ENCODE data around the gene CDC25B.

The CDC25B gene

DNA sequence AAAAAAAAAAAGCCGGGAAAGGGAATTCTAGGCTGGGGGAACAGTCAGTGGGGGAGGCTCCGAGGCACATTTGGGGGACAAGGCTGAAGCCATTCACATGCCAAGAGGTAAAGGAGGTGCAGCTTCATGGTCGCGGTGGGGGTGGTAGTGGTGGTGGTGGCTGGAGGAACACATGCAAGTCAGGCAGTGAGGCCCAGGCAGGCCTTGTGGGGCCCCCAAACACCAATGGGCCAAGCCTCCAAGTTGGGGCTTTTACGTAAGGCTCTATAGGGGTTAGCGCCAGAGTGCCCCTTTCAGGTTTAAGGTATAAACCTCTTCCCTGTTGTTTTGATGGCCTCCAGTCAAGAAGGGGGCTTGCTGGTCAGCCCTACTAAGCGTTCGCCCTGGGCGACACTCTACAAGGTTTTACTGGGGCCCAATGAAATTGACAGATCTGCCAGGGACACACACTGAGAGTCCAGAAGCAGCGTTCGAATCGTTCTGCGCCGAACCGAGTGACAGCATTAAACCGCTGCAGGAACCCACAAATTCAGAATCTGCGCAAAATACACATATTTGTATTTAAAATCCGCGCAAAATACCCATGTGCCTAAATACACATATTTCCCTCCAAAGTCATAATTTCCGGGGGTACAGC lies 23.4 kb downstream of the CDC25B start:
- Histone ChIP-seq H3K36me3 (ENCODE audit: control insufficient read depth in 4 of 4, insufficient read depth in 4 of 4, low read length in 3 of 4) (peaks cover 2 to 24% (median 13%) of the 10 kb centered on the region in 4 experiments), H3K4me1 (ENCODE audit: control extremely low read depth in 1 of 4, control insufficient read depth in 4 of 4, insufficient read depth in 4 of 4, low read length in 3 of 4) (peaks cover 3 to 28% (median 18%) of the 10 kb centered on the region in 4 experiments), H3K27ac (ENCODE audit: insufficient read depth in 1 of 2, low read depth in 1 of 2, low read length in 2 of 2, poor library complexity in 1 of 2, severe bottlenecking in 2 of 2) (peak overlapping the region; percentile 96 to 99), H3K4me3 (ENCODE audit: control insufficient read depth in 1 of 7, extremely low read depth in 1 of 7, insufficient read depth in 4 of 7, low read depth in 2 of 7, low read length in 6 of 7) (peak overlapping the region; percentile 88 to 96 (median 92)), H3K27me3 (replicated peaks in 2 of 5; ENCODE audit: control insufficient read depth in 4 of 5, insufficient read depth in 5 of 5, low read length in 4 of 5) (no peaks in the 10 kb centered on the region), H3K9me3 (ENCODE audit: control extremely low read depth in 1 of 5, control insufficient read depth in 4 of 5, insufficient read depth in 2 of 5, low read depth in 1 of 5, low read length in 4 of 5) (no peaks in the 10 kb centered on the region)
- ChIA-PET POLR2A (interaction anchor here (0.9 to 1.3 kb wide), 2 partner anchors 32 to 36 kb away, joined by 3 to 7 read pairs; partner anchors contain the start of gene CENPB), CTCF (interaction anchor here (0.8 to 12.9 kb wide), 18 partner anchors 7 to 61 kb away, joined by 3 to 127 read pairs (median 4); partner anchors contain the start of genes ADISSP, CENPB and SPEF1)
- peak in 2 of 3 donors; percentile 31 to 56 for DNase-seq
- WGBS (ENCODE audit: insufficient coverage), result 72% methylated on average over 19 of the region's 20 CpGs

DNA sequence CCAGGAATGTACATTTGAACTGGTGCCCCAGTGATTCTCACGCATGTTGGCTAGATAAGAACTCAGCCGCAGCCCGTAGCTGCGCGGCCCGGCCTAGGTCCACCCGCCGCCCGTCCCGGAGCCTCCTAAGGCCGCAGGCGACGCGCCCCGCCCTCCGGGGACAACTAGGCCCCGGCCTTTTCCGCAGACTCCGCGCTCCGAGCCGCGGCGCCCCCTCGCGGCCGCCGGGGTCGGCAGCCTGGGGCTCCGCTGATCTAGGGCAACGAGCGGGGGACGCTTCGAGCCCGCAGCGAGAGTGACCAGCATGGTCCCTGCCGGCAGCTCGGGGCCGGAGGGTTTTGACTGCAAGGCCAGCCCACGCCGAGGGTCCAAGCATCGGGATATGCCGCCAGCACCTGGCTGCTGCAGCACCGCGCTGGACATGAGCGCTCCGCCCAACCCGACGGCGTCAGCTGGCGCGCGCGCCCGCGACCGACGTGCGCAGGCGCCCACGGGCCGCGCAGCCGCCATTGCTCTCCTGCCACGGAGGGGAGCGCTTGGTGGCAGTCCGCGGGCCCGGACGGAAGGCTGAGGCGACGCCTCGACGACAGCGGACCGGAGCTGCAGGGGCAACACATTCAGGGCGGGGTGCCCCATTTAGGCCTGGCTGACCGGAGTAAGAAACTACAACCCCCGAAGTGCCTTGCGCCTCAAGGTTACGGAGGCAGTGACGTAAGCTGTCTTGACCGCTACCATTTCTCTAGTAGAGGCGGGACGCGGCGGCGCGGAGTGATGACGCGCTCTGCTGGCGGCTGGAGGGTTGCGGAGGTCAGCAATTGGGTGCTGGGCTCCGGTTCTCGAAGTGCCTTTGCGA lies 24.2 kb downstream of the CDC25B start, which contains the start of gene AP5S1:
AP5S1 (plus strand) TSS at position 500 of the 853 bp plus-strand sequence. CDS start 1,571 bp downstream, outside the sequence.
- peak; percentile 94 to 95 (median 95) for DNase-seq
- H3K27ac ChIP-seq (ENCODE audit: insufficient read depth in 1 of 2, low read depth in 1 of 2, low read length in 2 of 2, poor library complexity in 1 of 2, severe bottlenecking in 2 of 2), result peak within 1 kb of the TSS; percentile 96 to 99
- under 1% methylated on average over 78 of the region's 96 CpGs for WGBS (ENCODE audit: insufficient coverage)
- H3K4me1 ChIP-seq (ENCODE audit: control extremely low read depth in 1 of 4, control insufficient read depth in 4 of 4, insufficient read depth in 4 of 4, low read length in 3 of 4), result peaks cover 3 to 28% (median 18%) of the 10 kb centered on the region in 4 experiments
- H3K9me3 ChIP-seq (ENCODE audit: control extremely low read depth in 1 of 5, control insufficient read depth in 4 of 5, insufficient read depth in 2 of 5, low read depth in 1 of 5, low read length in 4 of 5), result no peaks in the 10 kb centered on the region
- peaks cover 2 to 28% (median 16%) of the 10 kb centered on the region in 4 experiments for H3K36me3 ChIP-seq (ENCODE audit: control insufficient read depth in 4 of 4, insufficient read depth in 4 of 4, low read length in 3 of 4)
- CTCF ChIA-PET, result interaction anchor here (0.6 to 12.9 kb wide), 20 partner anchors 8 to 192 kb away, joined by 3 to 127 read pairs (median 4); partner anchors contain the start of genes ADISSP, CDC25B, CENPB and SPEF1
- no peaks in the 10 kb centered on the region for H3K27me3 ChIP-seq (replicated peaks in 2 of 5; ENCODE audit: control insufficient read depth in 4 of 5, insufficient read depth in 5 of 5, low read length in 4 of 5)
- POLR2A ChIA-PET, result interaction anchor here (0.9 to 1.3 kb wide), 3 partner anchors 22 to 35 kb away, joined by 3 to 7 read pairs (median 6); partner anchors contain the start of gene CENPB
- H3K4me3 ChIP-seq (ENCODE audit: control insufficient read depth in 1 of 7, extremely low read depth in 1 of 7, insufficient read depth in 4 of 7, low read depth in 2 of 7, low read length in 6 of 7), result peak within 1 kb of the TSS; percentile 88 to 96 (median 92)

GRCh38 chr20:3820901-3821727 lies 25.0 kb downstream of the CDC25B start:
- Histone ChIP-seq H3K27me3 (replicated peaks in 2 of 5; ENCODE audit: control insufficient read depth in 4 of 5, insufficient read depth in 5 of 5, low read length in 4 of 5) (no peaks in the 10 kb centered on the region), H3K4me1 (ENCODE audit: control extremely low read depth in 1 of 4, control insufficient read depth in 4 of 4, insufficient read depth in 4 of 4, low read length in 3 of 4) (peaks cover 3 to 22% (median 15%) of the 10 kb centered on the region in 4 experiments), H3K36me3 (ENCODE audit: control insufficient read depth in 4 of 4, insufficient read depth in 4 of 4, low read length in 3 of 4) (peaks cover 2 to 36% (median 21%) of the 10 kb centered on the region in 4 experiments), H3K9me3 (ENCODE audit: control extremely low read depth in 1 of 5, control insufficient read depth in 4 of 5, insufficient read depth in 2 of 5, low read depth in 1 of 5, low read length in 4 of 5) (no peaks in the 10 kb centered on the region), H3K4me3 (ENCODE audit: control insufficient read depth in 1 of 7, extremely low read depth in 1 of 7, insufficient read depth in 4 of 7, low read depth in 2 of 7, low read length in 6 of 7) (peak overlapping the region; percentile 88 to 96 (median 92)), H3K27ac (ENCODE audit: insufficient read depth in 1 of 2, low read depth in 1 of 2, low read length in 2 of 2, poor library complexity in 1 of 2, severe bottlenecking in 2 of 2) (peak overlapping the region; percentile 96 to 99)
- no peak for DNase-seq
- ChIA-PET POLR2A (interaction anchor here (0.6 to 1.3 kb wide), 3 partner anchors 15 to 34 kb away, joined by 4 to 7 read pairs (median 6); partner anchors contain the start of gene CENPB), CTCF (interaction anchor here (0.6 to 12.9 kb wide), 23 partner anchors 9 to 191 kb away, joined by 3 to 127 read pairs (median 4); partner anchors contain the start of genes ADISSP, CDC25B, CENPB and SPEF1)
- 81% methylated on average over 10 of the region's 20 CpGs for WGBS (ENCODE audit: insufficient coverage)

DNA sequence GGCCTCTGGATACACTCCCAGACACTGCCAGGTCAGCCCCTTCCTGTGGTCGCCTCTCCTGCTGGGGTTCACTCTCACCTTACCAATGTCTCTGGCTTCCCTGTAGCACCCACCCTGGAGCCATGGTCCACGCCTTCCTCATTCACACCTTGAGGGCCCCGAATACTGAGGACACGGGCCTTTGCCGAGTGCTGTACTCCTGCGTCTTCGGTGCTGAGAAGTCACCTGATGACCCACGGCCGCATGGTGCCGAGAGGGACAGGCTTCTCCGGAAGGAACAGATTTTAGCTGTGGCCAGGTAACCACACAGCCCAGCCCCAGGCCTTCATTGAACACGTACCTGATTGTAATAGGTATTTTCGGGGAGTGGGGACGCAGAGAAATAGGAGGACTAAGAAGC lies 25.9 kb downstream of the CDC25B start:
- POLR2A ChIA-PET, result no interaction called here
- WGBS (ENCODE audit: insufficient coverage), result 94% methylated on average over 11 of the region's 14 CpGs
- H3K36me3 ChIP-seq (ENCODE audit: control insufficient read depth in 4 of 4, insufficient read depth in 4 of 4, low read length in 3 of 4), result peaks cover 4 to 41% (median 27%) of the 10 kb centered on the region in 4 experiments
- H3K9me3 ChIP-seq (ENCODE audit: control extremely low read depth in 1 of 5, control insufficient read depth in 4 of 5, insufficient read depth in 2 of 5, low read depth in 1 of 5, low read length in 4 of 5), result no peaks in the 10 kb centered on the region
- no peaks in the 10 kb centered on the region for H3K27me3 ChIP-seq (replicated peaks in 2 of 5; ENCODE audit: control insufficient read depth in 4 of 5, insufficient read depth in 5 of 5, low read length in 4 of 5)
- no peak for DNase-seq
- peak overlapping the region in 1 of 2 experiments; percentile 9 for H3K27ac ChIP-seq (ENCODE audit: insufficient read depth in 1 of 2, low read depth in 1 of 2, low read length in 2 of 2, poor library complexity in 1 of 2, severe bottlenecking in 2 of 2)
- CTCF ChIA-PET, result interaction anchor here (0.9 to 12.9 kb wide), 4 partner anchors 21 to 112 kb away, joined by 3 to 127 read pairs (median 8); partner anchors contain the start of gene CENPB
- H3K4me3 ChIP-seq (ENCODE audit: control insufficient read depth in 1 of 7, extremely low read depth in 1 of 7, insufficient read depth in 4 of 7, low read depth in 2 of 7, low read length in 6 of 7), result no peak overlapping the region
- peaks cover 3 to 21% (median 15%) of the 10 kb centered on the region in 4 experiments for H3K4me1 ChIP-seq (ENCODE audit: control extremely low read depth in 1 of 4, control insufficient read depth in 4 of 4, insufficient read depth in 4 of 4, low read length in 3 of 4)

GRCh38 chr20:3823881-3824280 lies 27.8 kb downstream of the CDC25B start:
- POLR2A ChIA-PET, result no interaction called here
- no peaks in the 10 kb centered on the region for H3K9me3 ChIP-seq (ENCODE audit: control extremely low read depth in 1 of 5, control insufficient read depth in 4 of 5, insufficient read depth in 2 of 5, low read depth in 1 of 5, low read length in 4 of 5)
- peaks cover 3 to 16% (median 13%) of the 10 kb centered on the region in 4 experiments for H3K4me1 ChIP-seq (ENCODE audit: control extremely low read depth in 1 of 4, control insufficient read depth in 4 of 4, insufficient read depth in 4 of 4, low read length in 3 of 4)
- no peak overlapping the region for H3K4me3 ChIP-seq (ENCODE audit: control insufficient read depth in 1 of 7, extremely low read depth in 1 of 7, insufficient read depth in 4 of 7, low read depth in 2 of 7, low read length in 6 of 7)
- no peak overlapping the region for H3K27ac ChIP-seq (ENCODE audit: insufficient read depth in 1 of 2, low read depth in 1 of 2, low read length in 2 of 2, poor library complexity in 1 of 2, severe bottlenecking in 2 of 2)
- CTCF ChIA-PET, result interaction anchor here (1.5 to 12.9 kb wide), 5 partner anchors 10 to 55 kb away, joined by 5 to 127 read pairs (median 9); partner anchors contain the start of gene CENPB
- DNase-seq, result no peak
- 98% methylated on average over 16 of the region's 20 CpGs for WGBS (ENCODE audit: insufficient coverage)
- peaks cover 4 to 43% (median 29%) of the 10 kb centered on the region in 4 experiments for H3K36me3 ChIP-seq (ENCODE audit: control insufficient read depth in 4 of 4, insufficient read depth in 4 of 4, low read length in 3 of 4)
- H3K27me3 ChIP-seq (replicated peaks in 2 of 5; ENCODE audit: control insufficient read depth in 4 of 5, insufficient read depth in 5 of 5, low read length in 4 of 5), result no peaks in the 10 kb centered on the region

DNA sequence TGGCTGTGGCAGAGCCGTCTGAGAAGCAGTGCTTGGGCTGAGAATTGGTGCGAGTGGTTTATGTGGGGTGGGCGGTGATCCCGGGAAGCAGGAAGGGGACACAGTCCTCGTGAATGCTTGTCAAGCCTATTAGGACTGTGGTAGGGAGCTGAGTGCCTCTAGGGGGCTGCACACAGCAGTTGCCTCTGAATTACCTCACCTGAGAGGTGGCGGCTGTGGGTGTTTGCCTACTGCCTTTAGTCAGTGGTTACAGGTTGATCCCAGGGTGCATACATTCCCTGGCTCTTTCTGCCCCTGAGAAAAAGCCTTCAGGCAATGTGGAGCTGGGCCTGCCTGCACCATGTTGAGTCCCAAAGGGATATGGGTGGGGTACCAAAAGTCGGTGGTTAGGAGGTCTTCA lies 29.4 kb downstream of the CDC25B start:
- H3K27me3 ChIP-seq (replicated peaks in 2 of 5; ENCODE audit: control insufficient read depth in 4 of 5, insufficient read depth in 5 of 5, low read length in 4 of 5), result no peaks in the 10 kb centered on the region
- peaks cover 3 to 9% (median 5%) of the 10 kb centered on the region in 4 experiments for H3K4me1 ChIP-seq (ENCODE audit: control extremely low read depth in 1 of 4, control insufficient read depth in 4 of 4, insufficient read depth in 4 of 4, low read length in 3 of 4)
- ChIA-PET POLR2A (no interaction called here), CTCF (interaction anchor here (0.6 to 2.5 kb wide), 4 partner anchors 11 to 212 kb away, joined by 4 to 9 read pairs (median 6); no protein-coding TSS in a partner anchor)
- no peaks in the 10 kb centered on the region for H3K9me3 ChIP-seq (ENCODE audit: control extremely low read depth in 1 of 5, control insufficient read depth in 4 of 5, insufficient read depth in 2 of 5, low read depth in 1 of 5, low read length in 4 of 5)
- DNase-seq, result no peak
- no peak overlapping the region for H3K27ac ChIP-seq (ENCODE audit: insufficient read depth in 1 of 2, low read depth in 1 of 2, low read length in 2 of 2, poor library complexity in 1 of 2, severe bottlenecking in 2 of 2)
- whole genome bisulfite sequencing (ENCODE audit: insufficient coverage), result 86% methylated on average over 7 of the region's 7 CpGs
- no peak overlapping the region for H3K4me3 ChIP-seq (ENCODE audit: control insufficient read depth in 1 of 7, extremely low read depth in 1 of 7, insufficient read depth in 4 of 7, low read depth in 2 of 7, low read length in 6 of 7)
- peaks cover 4 to 43% (median 29%) of the 10 kb centered on the region in 4 experiments for H3K36me3 ChIP-seq (ENCODE audit: control insufficient read depth in 4 of 4, insufficient read depth in 4 of 4, low read length in 3 of 4)
